ENCODE measurements around the gene FAM241A.
"Not testable (repeated sequence)": the region's sequence is repeated elsewhere in the genome, so short reads cannot be mapped to it uniquely, and the experiment has no call there.

The FAM241A gene

GRCh38 chr4:112140536-112140935, 4.7 kb upstream of the FAM241A start:
- no peak for DNase-seq

- no peak for DNase-seq
Observed at GRCh38 chr4:112141366-112142138, 3.7 kb upstream of the FAM241A start.

- DNase-seq = peak; percentile 14
Observed at GRCh38 chr4:112142182-112142581, 3.1 kb upstream of the FAM241A start.

- DNase-seq = no peak
Observed at GRCh38 chr4:112143781-112144180, 1.5 kb upstream of the FAM241A start.

- no peak for DNase-seq
Observed at GRCh38 chr4:112144546-112145325, 518 bp upstream of the FAM241A start.

GRCh38 chr4:112145790-112146501, 692 bp downstream of the FAM241A start:
- peak; percentile 48 for DNase-seq

- no peak for DNase-seq
Observed at GRCh38 chr4:112146502-112146813, 1.2 kb downstream of the FAM241A start.

GRCh38 chr4:112147697-112148096, 2.4 kb downstream of the FAM241A start:
- DNase-seq = no peak

- DNase-seq = no peak
Observed at GRCh38 chr4:112150920-112151319, 5.7 kb downstream of the FAM241A start.

- no peak for DNase-seq
Observed at GRCh38 chr4:112152521-112152920, 7.3 kb downstream of the FAM241A start.

- DNase-seq = no peak
Observed at GRCh38 chr4:112153211-112153791, 8.0 kb downstream of the FAM241A start.

- DNase-seq = no peak
Observed at GRCh38 chr4:112156112-112156511, 10.9 kb downstream of the FAM241A start.

- DNase-seq = no peak
Observed at GRCh38 chr4:112156553-112156952, 11.3 kb downstream of the FAM241A start.

GRCh38 chr4:112163706-112164105, 18.5 kb downstream of the FAM241A start:
- not testable (repeated sequence) for DNase-seq

- no peak for DNase-seq
Observed at GRCh38 chr4:112167794-112168193, 22.5 kb downstream of the FAM241A start.

GRCh38 chr4:112168719-112169500, 23.7 kb downstream of the FAM241A start:
- DNase-seq = no peak

- DNase-seq = no peak
Observed at GRCh38 chr4:112170451-112170993, 25.3 kb downstream of the FAM241A start.

GRCh38 chr4:112171051-112171763, 26.0 kb downstream of the FAM241A start:
- not testable (repeated sequence) for DNase-seq

GRCh38 chr4:112172180-112172579, 26.9 kb downstream of the FAM241A start:
- no peak for DNase-seq

GRCh38 chr4:112173593-112174558, 28.6 kb downstream of the FAM241A start:
- DNase-seq = no peak

Measured in NCI-H82 (cell line).